Uterus (tissue), 2 donors: ENCODE results near the gene SKAP1.

Source experiments
- POLR2A ChIP-seq, 2 donors: fragments of 450-650 bp; IDR thresholded peaks; one replicate each; pipeline ENCODE4 v1.6.1; 2016; ENCODE audit warnings: antibody characterized with exemption in 2 of 2, mild to moderate bottlenecking in 1 of 2, moderate library complexity in 1 of 2
- TF ChIP-seq, protein P1 (sequence below), 4 experiments: fragments of 200-600 bp in 2 of 4; fragments of 450-650 bp in 2 of 4; sonication (generic) in 2 of 4; IDR thresholded peaks; one replicate each; pipeline ENCODE4 v1.5.1; 2016 to 2019; ENCODE audit warnings: antibody characterized with exemption in 4 of 4, mild to moderate bottlenecking in 2 of 4, moderate library complexity in 1 of 4

DNA sequence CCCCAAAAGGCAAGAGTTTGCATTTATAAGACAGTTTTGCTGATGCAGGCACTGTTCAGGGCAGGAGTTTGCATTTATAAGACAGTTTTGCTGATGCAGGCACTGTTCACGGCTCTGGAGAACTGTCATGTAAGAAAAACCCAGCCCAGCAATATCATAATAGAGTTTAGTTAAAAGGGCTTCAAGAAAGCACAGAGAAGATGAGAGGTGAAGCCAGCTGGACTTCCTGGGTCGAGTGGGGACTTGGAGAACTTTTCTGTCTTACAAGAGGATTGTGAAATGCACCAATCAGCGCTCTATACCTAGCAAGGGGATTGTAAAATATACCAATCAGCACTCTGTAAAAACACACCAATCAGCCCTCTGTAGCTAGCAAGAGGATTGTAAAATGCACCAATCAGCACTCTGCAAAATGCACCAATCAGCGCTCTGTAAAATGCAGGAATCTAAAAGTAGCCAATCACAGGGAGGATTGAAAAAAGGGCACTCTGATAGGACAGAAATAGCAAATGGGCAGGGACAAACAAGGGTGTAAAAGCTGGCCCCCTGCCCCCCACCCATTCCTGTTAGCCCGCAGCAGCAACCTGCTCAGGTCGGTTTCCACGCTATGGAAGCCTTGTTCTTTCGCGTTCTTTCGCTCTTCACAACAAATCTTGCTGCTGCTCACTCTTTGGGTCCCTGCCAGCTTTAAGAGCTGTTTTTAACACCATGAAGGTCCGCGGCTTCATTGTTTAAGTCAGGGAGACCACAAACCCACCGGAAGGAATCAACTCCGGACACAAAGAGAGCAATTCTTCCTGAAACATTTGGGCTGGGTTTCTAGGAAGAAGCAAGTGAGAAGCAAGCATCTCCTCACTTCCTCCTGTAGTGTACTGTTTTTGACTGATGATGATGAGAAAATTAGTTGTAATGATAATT, 327.0 kb downstream of the SKAP1 start:
- TF ChIP-seq, protein P1, sequence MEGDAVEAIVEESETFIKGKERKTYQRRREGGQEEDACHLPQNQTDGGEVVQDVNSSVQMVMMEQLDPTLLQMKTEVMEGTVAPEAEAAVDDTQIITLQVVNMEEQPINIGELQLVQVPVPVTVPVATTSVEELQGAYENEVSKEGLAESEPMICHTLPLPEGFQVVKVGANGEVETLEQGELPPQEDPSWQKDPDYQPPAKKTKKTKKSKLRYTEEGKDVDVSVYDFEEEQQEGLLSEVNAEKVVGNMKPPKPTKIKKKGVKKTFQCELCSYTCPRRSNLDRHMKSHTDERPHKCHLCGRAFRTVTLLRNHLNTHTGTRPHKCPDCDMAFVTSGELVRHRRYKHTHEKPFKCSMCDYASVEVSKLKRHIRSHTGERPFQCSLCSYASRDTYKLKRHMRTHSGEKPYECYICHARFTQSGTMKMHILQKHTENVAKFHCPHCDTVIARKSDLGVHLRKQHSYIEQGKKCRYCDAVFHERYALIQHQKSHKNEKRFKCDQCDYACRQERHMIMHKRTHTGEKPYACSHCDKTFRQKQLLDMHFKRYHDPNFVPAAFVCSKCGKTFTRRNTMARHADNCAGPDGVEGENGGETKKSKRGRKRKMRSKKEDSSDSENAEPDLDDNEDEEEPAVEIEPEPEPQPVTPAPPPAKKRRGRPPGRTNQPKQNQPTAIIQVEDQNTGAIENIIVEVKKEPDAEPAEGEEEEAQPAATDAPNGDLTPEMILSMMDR (IDR thresholded peaks at IDR 0.05): no peak
- TF ChIP-seq POLR2A (IDR thresholded peaks at IDR 0.05): no peak
